Measurements from ENCODE around the gene SCN5A. TPM values are rescaled to one million over a fixed set of nuclear protein-coding genes. Genes with fewer than 3 reads are reported as not detected.

The SCN5A gene
- total RNA-seq, 1 experiment from 2014 or later, result 11.5 TPM

DNA sequence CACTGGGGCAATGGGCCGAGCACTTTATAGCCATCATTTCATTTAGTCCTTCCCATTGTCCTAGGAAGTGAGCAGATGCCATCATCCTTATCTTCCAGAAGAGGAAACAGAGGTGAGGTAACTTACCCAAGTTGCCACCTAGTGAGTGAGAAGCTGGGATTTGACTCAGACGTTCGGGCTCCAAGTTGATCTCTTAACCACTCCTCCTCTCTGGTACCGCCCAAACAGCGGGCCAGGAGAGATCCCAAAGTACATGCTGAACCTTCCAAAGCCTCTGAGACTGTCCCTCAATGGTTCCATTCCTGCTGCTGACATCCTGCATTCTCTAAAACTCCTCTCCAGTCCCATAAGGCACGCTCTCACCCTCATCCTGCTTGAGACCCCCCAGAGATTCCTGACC, 97.1 kb downstream of the SCN5A start:
- Histone ChIP-seq H4K20me1 (ENCODE audit: insufficient read depth) (no peaks in the 10 kb centered on the region), H3K36me3 (ENCODE audit: control insufficient read depth in 1 of 2, insufficient read depth in 2 of 2, low read length in 2 of 2) (no peaks in the 10 kb centered on the region), H3K27ac (ENCODE audit: low read depth, low read length) (no peak overlapping the region), H3K79me2 (ENCODE audit: insufficient read depth, low read length) (no peaks in the 10 kb centered on the region), H3K9ac (ENCODE audit: low read length) (no peak overlapping the region), H3K9me3 (ENCODE audit: control insufficient read depth in 1 of 2, insufficient read depth in 1 of 2, low read depth in 1 of 2, low read length in 2 of 2) (no peaks in the 10 kb centered on the region), H3K9me2 (ENCODE audit: insufficient read depth) (no peaks in the 10 kb centered on the region), H3K4me2 (ENCODE audit: low read length) (no peak overlapping the region), H3K4me1 (ENCODE audit: control insufficient read depth in 1 of 2, insufficient read depth in 2 of 2, low read length in 2 of 2) (no peaks in the 10 kb centered on the region), H3K4me3 (replicated peaks in 1 of 2; ENCODE audit: low read depth in 1 of 2, low read length in 2 of 2) (no peak overlapping the region), H2AFZ (ENCODE audit: low read depth, low read length, poor library complexity, severe bottlenecking) (no peak overlapping the region), H3K27me3 (ENCODE audit: insufficient read depth, low read length) (no peaks in the 10 kb centered on the region)
- intact Hi-C loops (cut with micrococcal nuclease), result no loop called here
- RAD21 ChIA-PET (ENCODE audit: low non-redundant PET in 1 of 2, low total read pairs in 2 of 2, uncharacterized antibody in 2 of 2, unreplicated experiment in 2 of 2), result no interaction called here
- BruUV-seq (replicated peaks), result no TSS peak
- DNase-seq (ENCODE audit: low read depth, low spot score), result no peak
- TF ChIP-seq ZFX (IDR thresholded peaks at IDR 0.05) (no peak), YY1 (IDR thresholded peaks at IDR 0.05; ENCODE audit: extremely low read depth, insufficient replicate concordance, low read depth, low read length) (no peak), CBX3 (IDR thresholded peaks at IDR 0.05; ENCODE audit: low read depth) (no peak), FOSL1 (IDR thresholded peaks at IDR 0.05; ENCODE audit: low read depth) (no peak), REST (IDR thresholded peaks at IDR 0.05; ENCODE audit: low read depth) (no peak), POLR2AphosphoS5 (IDR thresholded peaks at IDR 0.05; ENCODE audit: low read depth, low read length) (no peak), EGR1 (IDR thresholded peaks at IDR 0.05; ENCODE audit: low read depth) (no peak), EZH2 (IDR thresholded peaks at IDR 0.05) (no peak), ZBTB33 (IDR thresholded peaks at IDR 0.05; ENCODE audit: extremely low read depth, insufficient replicate concordance, low read length) (no peak), ELF1 (IDR thresholded peaks at IDR 0.05; ENCODE audit: borderline replicate concordance, low read depth) (no peak), CEBPB (IDR thresholded peaks at IDR 0.05; ENCODE audit: low read depth) (no peak), RAD21 (IDR thresholded peaks at IDR 0.05; ENCODE audit: low read depth) (no peak)
- CTCF ChIA-PET, result no interaction called here
- POLR2A ChIA-PET, result no interaction called here
- no peak for ATAC-seq
